OCI-LY1 (cell line): ENCODE measurements around the gene P2RX4.

ENCODE experiments used
- H2AFZ ChIP-seq: fragments of 200-600 bp; sonication (generic), shearing (Covaris generic); 2 replicates; pipeline ENCODE4 v1.6.0; 2014; ENCODE audit warnings: antibody characterized with exemption, mild to moderate bottlenecking, low read length
- H3F3A ChIP-seq: fragments of 200-600 bp; sonication (generic), shearing (Covaris generic); 2 replicates; pipeline ENCODE4 v1.6.0; 2014; ENCODE audit warnings: mild to moderate bottlenecking, antibody characterized with exemption, low read length, moderate library complexity; ENCODE audit not compliant: insufficient read depth
- H3K27ac ChIP-seq: fragments of 200-600 bp; sonication (generic); 2 replicates; pipeline ENCODE4 v1.5.1; 2014; ENCODE audit warnings: low read length, mixed run types, mild to moderate bottlenecking, low read depth; ENCODE audit not compliant: poor library complexity, severe bottlenecking
- H3K27me3 ChIP-seq: fragments of 200-600 bp; sonication (generic); 2 replicates; pipeline ENCODE4 v1.6.0; 2014; ENCODE audit warnings: antibody characterized with exemption, mild to moderate bottlenecking, low read length, moderate library complexity; ENCODE audit not compliant: insufficient read depth
- H3K36me3 ChIP-seq: fragments of 200-600 bp; sonication (generic); 2 replicates; pipeline ENCODE4 v1.6.1; 2014; ENCODE audit warnings: mild to moderate bottlenecking, antibody characterized with exemption, low read length, moderate library complexity, mixed read lengths; ENCODE audit not compliant: insufficient read depth
- H3K4me1 ChIP-seq: fragments of 200-600 bp; sonication (generic); 2 replicates; pipeline ENCODE4 v1.5.1; 2014; ENCODE audit warnings: mild to moderate bottlenecking, low read length, moderate library complexity; ENCODE audit not compliant: insufficient read depth, severe bottlenecking
- H3K4me2 ChIP-seq: fragments of 200-600 bp; sonication (generic), shearing (Covaris generic); 2 replicates; pipeline ENCODE4 v1.6.1; 2014; ENCODE audit warnings: low read length
- H3K4me3 ChIP-seq: fragments of 200-600 bp; sonication (generic); 2 replicates; pipeline ENCODE4 v1.5.1; 2014; ENCODE audit warnings: low read length, low read depth, mild to moderate bottlenecking, mixed read lengths; ENCODE audit not compliant: poor library complexity, severe bottlenecking
- H3K79me2 ChIP-seq: fragments of 200-600 bp; shearing (Covaris generic); 2 replicates; pipeline ENCODE4 v1.6.1; 2016; ENCODE audit warnings: mixed run types, low read length, mixed read lengths; ENCODE audit not compliant: insufficient read depth
- H3K9ac ChIP-seq: fragments of 200-600 bp; sonication (generic), shearing (Covaris generic); 2 replicates; pipeline ENCODE4 v1.6.1; 2014; ENCODE audit warnings: mild to moderate bottlenecking, low read length, mixed read lengths
- H3K9me2 ChIP-seq: fragments of 200-600 bp; sonication (generic), shearing (Covaris generic); 2 replicates; pipeline ENCODE4 v1.6.1; 2014; ENCODE audit warnings: low read depth, mild to moderate bottlenecking, low read length, mixed read lengths
- H3K9me3 ChIP-seq: fragments of 200-600 bp; shearing (Covaris generic); 2 replicates; pipeline ENCODE4 v1.6.1; 2014; ENCODE audit warnings: low read length, mixed read lengths
- H4K20me1 ChIP-seq: fragments of 200-600 bp; sonication (generic), shearing (Covaris generic); 2 replicates; pipeline ENCODE4 v1.6.0; 2016; ENCODE audit warnings: mild to moderate bottlenecking, low read length; ENCODE audit not compliant: insufficient read depth
- CTCF ChIP-seq: fragments of 200-600 bp; sonication (generic), shearing (Covaris generic); IDR thresholded peaks from 2 replicates; pipeline ENCODE4 v1.5.1; 2017; ENCODE audit warnings: mild to moderate bottlenecking, antibody characterized with exemption, low read length, moderate library complexity, mixed read lengths
- EZH2 ChIP-seq: fragments of 200-600 bp; sonication (generic), shearing (Covaris generic); IDR thresholded peaks from 2 replicates; pipeline ENCODE4 v1.8.0; 2017; ENCODE audit warnings: borderline replicate concordance, mixed run types, mild to moderate bottlenecking, antibody characterized with exemption, low read length, moderate library complexity, mixed read lengths

The P2RX4 gene

GRCh38 chr12:121259074-121259473, 49.1 kb downstream of the P2RX4 start:
- Histone ChIP-seq H3K27me3 (no peaks in the 10 kb centered on the region), H3K27ac (no peak overlapping the region), H3K4me3 (no peak overlapping the region), H3K79me2 (no peaks in the 10 kb centered on the region), H3K9me3 (no peaks in the 10 kb centered on the region), H3K9ac (no peak overlapping the region), H3K4me1 (peaks cover 3% of the 10 kb centered on the region), H3K4me2 (no peak overlapping the region), H2AFZ (no peak overlapping the region), H3K9me2 (no peaks in the 10 kb centered on the region), H3K36me3 (peaks cover 51% of the 10 kb centered on the region), H3F3A (no peaks in the 10 kb centered on the region), H4K20me1 (no peaks in the 10 kb centered on the region)
- TF ChIP-seq CTCF (no peak), EZH2 (no peak)

GRCh38 chr12:121260091-121260490, 50.2 kb downstream of the P2RX4 start:
- H3K9me2 ChIP-seq = no peaks in the 10 kb centered on the region
- no peak overlapping the region for H3K4me3 ChIP-seq
- no peaks in the 10 kb centered on the region for H3K27me3 ChIP-seq
- H3K9me3 ChIP-seq = no peaks in the 10 kb centered on the region
- H3K79me2 ChIP-seq = no peaks in the 10 kb centered on the region
- H3K9ac ChIP-seq = no peak overlapping the region
- H3K4me2 ChIP-seq = no peak overlapping the region
- H3K27ac ChIP-seq = no peak overlapping the region
- no peaks in the 10 kb centered on the region for H3F3A ChIP-seq
- TF ChIP-seq CTCF (no peak), EZH2 (no peak)
- peaks cover 3% of the 10 kb centered on the region for H3K4me1 ChIP-seq
- peaks cover 46% of the 10 kb centered on the region for H3K36me3 ChIP-seq
- no peak overlapping the region for H2AFZ ChIP-seq
- H4K20me1 ChIP-seq = no peaks in the 10 kb centered on the region

- peaks cover 43% of the 10 kb centered on the region for H3K36me3 ChIP-seq
- H3F3A ChIP-seq = no peaks in the 10 kb centered on the region
- peaks cover 3% of the 10 kb centered on the region for H3K4me1 ChIP-seq
- TF ChIP-seq CTCF = no peak
- no peak for TF ChIP-seq EZH2
- no peak overlapping the region for H3K27ac ChIP-seq
- H3K27me3 ChIP-seq = no peaks in the 10 kb centered on the region
- H2AFZ ChIP-seq = no peak overlapping the region
- H3K79me2 ChIP-seq = no peaks in the 10 kb centered on the region
- H3K9ac ChIP-seq = no peak overlapping the region
- no peak overlapping the region for H3K4me2 ChIP-seq
- no peak overlapping the region for H3K4me3 ChIP-seq
- H3K9me2 ChIP-seq = no peaks in the 10 kb centered on the region
- H4K20me1 ChIP-seq = no peaks in the 10 kb centered on the region
- H3K9me3 ChIP-seq = no peaks in the 10 kb centered on the region
Measured at GRCh38 chr12:121261398-121261797, 51.5 kb downstream of the P2RX4 start.
